Thoracic aorta (tissue), 2 donors: Measurements from ENCODE around the gene ANKS1A. TPM values are rescaled to one million over a fixed set of nuclear protein-coding genes. Genes with fewer than 3 reads are reported as not detected.

Experiments
- ATAC-seq: fragments of 150-250 bp; one replicate; pipeline ENCODE4 v1.8.0; 2017; ENCODE audit warnings: low read depth; ENCODE audit not compliant: insufficient number of reproducible peaks, low FRiP score
- DNase-seq: peaks from one replicate; pipeline ENCODE4 v3.0.0-alpha.2; 2020; ENCODE audit warnings: low spot score
- H3K27ac ChIP-seq, 2 donors: fragments of 200-600 bp; sonication (generic); 1 replicate in 1 of 2; 2 replicates in 1 of 2; pipeline ENCODE4 v1.5.1; 2016; ENCODE audit warnings: mild to moderate bottlenecking in 2 of 2, moderate library complexity in 2 of 2
- H3K27me3 ChIP-seq: fragments of 200-600 bp; sonication (generic); replicated peaks from 2 replicates; pipeline ENCODE4 v1.6.0; 2016; ENCODE audit warnings: mild to moderate bottlenecking; ENCODE audit not compliant: insufficient read depth
- H3K36me3 ChIP-seq: fragments of 200-600 bp; sonication (generic); one replicate; pipeline ENCODE4 v1.5.1; 2016
- H3K4me1 ChIP-seq, 2 donors: fragments of 200-600 bp; sonication (generic); 1 replicate in 1 of 2; 2 replicates in 1 of 2; pipeline versions ENCODE4 v1.5.1 to v1.6.0; 2016; ENCODE audit warnings: low read depth in 2 of 2, mild to moderate bottlenecking in 1 of 2; ENCODE audit not compliant: control insufficient read depth in 1 of 2
- H3K4me3 ChIP-seq: fragments of 200-600 bp; sonication (generic); 2 replicates; pipeline ENCODE4 v1.5.1; 2016; ENCODE audit warnings: mild to moderate bottlenecking
- H3K9me3 ChIP-seq: fragments of 200-600 bp; sonication (generic); 2 replicates; pipeline ENCODE4 v1.5.1; 2016
- CTCF ChIP-seq: fragments of 200-600 bp; sonication (generic); IDR thresholded peaks from one replicate; pipeline ENCODE4 v1.5.1; 2019; ENCODE audit warnings: antibody characterized with exemption
- total RNA-seq, 2 donors: library from RNA; depleted of rRNA; stranded (reverse); fragments of >200 nt; gene quantifications; one replicate each; pipeline versions ENCODE4 v1.1.0 to v1.2.3, GENCODE V29; 2016

ANKS1A gene
- total RNA-seq, 2 donors from 2014 or later, result 37.9 to 55.4 TPM

GRCh38 chr6:35030099-35030498 lies 141.0 kb downstream of the ANKS1A start:
- no peak for DNase-seq
- peaks cover 55 to 96% of the 10 kb centered on the region in 2 donors for H3K4me1 ChIP-seq

GRCh38 chr6:35031611-35032529 lies 142.8 kb downstream of the ANKS1A start:
- Histone ChIP-seq H3K9me3 (no peaks in the 10 kb centered on the region), H3K27me3 (no peaks in the 10 kb centered on the region), H3K36me3 (no peaks in the 10 kb centered on the region), H3K4me3 (no peak overlapping the region), H3K27ac (peak overlapping the region; percentile 88 to 89), H3K4me1 (peaks cover 54 to 96% of the 10 kb centered on the region in 2 donors)
- ATAC-seq (no peak), DNase-seq (no peak)
- no peak for TF ChIP-seq CTCF

More at GRCh38 chr6:35030099-35030498, 141.0 kb downstream of the ANKS1A start:
- TF ChIP-seq CTCF, result no peak
- Histone ChIP-seq H3K27me3 (no peaks in the 10 kb centered on the region), H3K36me3 (no peaks in the 10 kb centered on the region), H3K9me3 (no peaks in the 10 kb centered on the region), H3K4me3 (peak overlapping the region; percentile 28), H3K27ac (peak overlapping the region; percentile 88 to 89)
- no peak for ATAC-seq

- no peaks in the 10 kb centered on the region for H3K9me3 ChIP-seq
- no peaks in the 10 kb centered on the region for H3K36me3 ChIP-seq
- H3K27me3 ChIP-seq, result no peaks in the 10 kb centered on the region
- H3K4me3 ChIP-seq, result no peak overlapping the region
- no peak for TF ChIP-seq CTCF
- peaks cover 55 to 96% of the 10 kb centered on the region in 2 donors for H3K4me1 ChIP-seq
- DNase-seq (no peak), ATAC-seq (no peak)
- peak overlapping the region; percentile 88 to 89 for H3K27ac ChIP-seq
Observed at GRCh38 chr6:35033683-35034082, 144.6 kb downstream of the ANKS1A start.

- TF ChIP-seq CTCF, result no peak
- Histone ChIP-seq H3K4me1 (peaks cover 53 to 91% of the 10 kb centered on the region in 2 donors), H3K36me3 (no peaks in the 10 kb centered on the region), H3K27ac (peak overlapping the region; percentile 88 to 89), H3K9me3 (no peaks in the 10 kb centered on the region), H3K27me3 (no peaks in the 10 kb centered on the region), H3K4me3 (peak overlapping the region; percentile 2)
- ATAC-seq (peak; percentile 38), DNase-seq (no peak)
Observed at GRCh38 chr6:35034411-35035191, 145.5 kb downstream of the ANKS1A start.

- TF ChIP-seq CTCF, result no peak
- Histone ChIP-seq H3K27me3 (no peaks in the 10 kb centered on the region), H3K4me3 (no peak overlapping the region), H3K36me3 (no peaks in the 10 kb centered on the region), H3K9me3 (no peaks in the 10 kb centered on the region), H3K27ac (peak overlapping the region; percentile 88 to 89), H3K4me1 (peaks cover 47 to 92% of the 10 kb centered on the region in 2 donors)
- DNase-seq, result no peak
- ATAC-seq, result no peak
Observed at GRCh38 chr6:35035481-35036030, 146.5 kb downstream of the ANKS1A start.
